SK-N-SH treated with all-trans-retinoic acid at 6 μM for 48 hours (cell line): ENCODE measurements around the gene GRIN1.

ENCODE experiments used
- ATAC-seq: fragments of 200-7000 bp; cut with Tn5 transposase; 3 replicates; pipeline ENCODE4 v1.9.1; 2020; ENCODE audit warnings: mild to moderate bottlenecking, moderate library complexity
- ARNTL ChIP-seq: fragments of 450-650 bp; formaldehyde crosslinking; IDR thresholded peaks from 2 replicates; pipeline ENCODE4 v1.5.0; 2020; ENCODE audit warnings: low read depth, mild to moderate bottlenecking, moderate library complexity, borderline replicate concordance
- BACH2 ChIP-seq: fragments of 250-450 bp; sonication (Bioruptor Pico); IDR thresholded peaks from 2 replicates; pipeline ENCODE4 v1.9.0; 2021; ENCODE audit warnings: mild to moderate bottlenecking, borderline replicate concordance
- CREB5 ChIP-seq: fragments of 250-450 bp; sonication (Bioruptor Pico); IDR thresholded peaks from 2 replicates; pipeline ENCODE4 v1.5.1; 2020; ENCODE audit warnings: low read depth, mild to moderate bottlenecking, moderate library complexity
- CSDC2 ChIP-seq: fragments of 250-450 bp; sonication (Bioruptor Pico); IDR thresholded peaks from 2 replicates; pipeline ENCODE4 v1.5.0; 2020; ENCODE audit warnings: mild to moderate bottlenecking, moderate library complexity
- ESRRG ChIP-seq: fragments of 250-450 bp; sonication (Bioruptor Pico); IDR thresholded peaks from 2 replicates; pipeline ENCODE4 v1.6.1; 2021; ENCODE audit warnings: mild to moderate bottlenecking
- ISL1 ChIP-seq: fragments of 250-450 bp; sonication (Bioruptor Pico); IDR thresholded peaks from 2 replicates; pipeline ENCODE4 v2.1.2; 2022; ENCODE audit warnings: mild to moderate bottlenecking, moderate library complexity
- OSR1 ChIP-seq: fragments of 250-450 bp; sonication (Bioruptor Pico); IDR thresholded peaks from 2 replicates; pipeline ENCODE4 v1.8.0; 2022; ENCODE audit warnings: moderate library complexity, mild to moderate bottlenecking, inconsistent platforms
- PATZ1 ChIP-seq: fragments of 250-450 bp; sonication (Bioruptor Pico); IDR thresholded peaks from 2 replicates; pipeline ENCODE4 v1.8.0; 2020; ENCODE audit warnings: mild to moderate bottlenecking, moderate library complexity, borderline replicate concordance
- POU6F1 ChIP-seq: fragments of 250-450 bp; sonication (Bioruptor Pico); IDR thresholded peaks from 2 replicates; pipeline ENCODE4 v1.8.0; 2021; ENCODE audit warnings: low read depth, mild to moderate bottlenecking, moderate library complexity, borderline replicate concordance
- PPARA ChIP-seq: fragments of 250-450 bp; sonication (Bioruptor Pico); IDR thresholded peaks from 2 replicates; pipeline ENCODE4 v1.5.0; 2020; ENCODE audit warnings: mild to moderate bottlenecking, borderline replicate concordance
- RARB ChIP-seq: fragments of 250-450 bp; sonication (Bioruptor Pico); IDR thresholded peaks from 2 replicates; pipeline ENCODE4 v1.8.0; 2021; ENCODE audit warnings: mild to moderate bottlenecking, moderate library complexity
- TCF4 ChIP-seq: fragments of 250-450 bp; sonication (Bioruptor Pico); IDR thresholded peaks from 2 replicates; pipeline ENCODE4 v1.8.0; 2021; ENCODE audit warnings: mild to moderate bottlenecking, moderate library complexity, borderline replicate concordance
- TOX ChIP-seq: fragments of 250-450 bp; sonication (Bioruptor Pico); IDR thresholded peaks from 2 replicates; pipeline ENCODE4 v1.8.0; 2021; ENCODE audit warnings: mild to moderate bottlenecking, moderate library complexity, borderline replicate concordance
- TSHZ2 ChIP-seq: fragments of 250-450 bp; sonication (Bioruptor Pico); IDR thresholded peaks from 2 replicates; pipeline ENCODE4 v1.5.0; 2020; ENCODE audit warnings: mild to moderate bottlenecking, moderate library complexity
- ZC3H10 ChIP-seq: fragments of 250-450 bp; sonication (Bioruptor Pico); IDR thresholded peaks from 2 replicates; pipeline ENCODE4 v1.5.1; 2021; ENCODE audit warnings: mild to moderate bottlenecking, moderate library complexity
- ZFP3 ChIP-seq: fragments of 250-450 bp; sonication (Bioruptor Pico); IDR thresholded peaks from 2 replicates; pipeline ENCODE4 v1.5.0; 2020; ENCODE audit warnings: mild to moderate bottlenecking, moderate library complexity
- ZFP30 ChIP-seq: fragments of 450-650 bp; formaldehyde crosslinking; IDR thresholded peaks from 2 replicates; pipeline ENCODE4 v1.5.0; 2022; ENCODE audit warnings: mild to moderate bottlenecking, moderate library complexity
- ZNF565 ChIP-seq: fragments of 450-650 bp; formaldehyde crosslinking; conservative IDR thresholded peaks from 2 replicates; pipeline ENCODE4 v1.5.0; 2020; ENCODE audit warnings: low read depth, mild to moderate bottlenecking, moderate library complexity
- ZNF70 ChIP-seq: fragments of 450-650 bp; formaldehyde crosslinking; IDR thresholded peaks from 2 replicates; pipeline ENCODE4 v1.5.0; 2020; ENCODE audit warnings: mild to moderate bottlenecking, moderate library complexity

GRIN1 gene

GRCh38 chr9:137191245-137191644 lies 52.3 kb downstream of the GRIN1 start:
- TF ChIP-seq CREB5 (CRISPR knock-in tag) (no peak), POU6F1 (CRISPR knock-in tag) (no peak)
- no peak for ATAC-seq

- no peak for TF ChIP-seq ISL1 (CRISPR knock-in tag)
- no peak for TF ChIP-seq ZFP3 (CRISPR knock-in tag)
- no peak for TF ChIP-seq ARNTL (CRISPR knock-in tag)
- no peak for TF ChIP-seq RARB
- no peak for TF ChIP-seq ZNF70 (CRISPR knock-in tag)
- no peak for TF ChIP-seq CREB5 (CRISPR knock-in tag)
- no peak for TF ChIP-seq ZC3H10 (CRISPR knock-in tag)
- TF ChIP-seq POU6F1 (CRISPR knock-in tag), result no peak
- TF ChIP-seq BACH2 (CRISPR knock-in tag), result no peak
- TF ChIP-seq PPARA, result no peak
- ATAC-seq, result no peak
These were observed 52.9 kb downstream of the GRIN1 start for GRCh38 chr9:137191691-137192447.

- ATAC-seq, result no peak
- TF ChIP-seq ZFP3 (CRISPR knock-in tag) (no peak), CSDC2 (CRISPR knock-in tag) (no peak), TSHZ2 (no peak), TOX (CRISPR knock-in tag) (no peak), RARB (no peak), CREB5 (CRISPR knock-in tag) (no peak), ZNF565 (CRISPR knock-in tag) (no peak), PATZ1 (no peak), ARNTL (CRISPR knock-in tag) (no peak), ZFP30 (CRISPR knock-in tag) (no peak), OSR1 (no peak), ZC3H10 (CRISPR knock-in tag) (no peak), ESRRG (no peak), TCF4 (CRISPR knock-in tag) (no peak)
These were observed 53.5 kb downstream of the GRIN1 start for GRCh38 chr9:137192448-137192780.
